ENCODE data around the gene TEX22.

TEX22 gene

GRCh38 chr14:105418269-105419194 is 20.2 kb downstream of the TEX22 start:
- H3K4me1 Mint-ChIP-seq, result peaks cover 56% of the 10 kb centered on the region
- ATAC-seq (no peak), DNase-seq (no peak)
- peak overlapping the region in 1 of 2 donors; percentile 44 for H3K27ac Mint-ChIP-seq
- peaks cover 11% of the 10 kb centered on the region for H3K27me3 Mint-ChIP-seq
- H3K9me3 Mint-ChIP-seq, result no peaks in the 10 kb centered on the region
- H3K4me3 Mint-ChIP-seq, result peak overlapping the region; percentile 73 to 84

DNA sequence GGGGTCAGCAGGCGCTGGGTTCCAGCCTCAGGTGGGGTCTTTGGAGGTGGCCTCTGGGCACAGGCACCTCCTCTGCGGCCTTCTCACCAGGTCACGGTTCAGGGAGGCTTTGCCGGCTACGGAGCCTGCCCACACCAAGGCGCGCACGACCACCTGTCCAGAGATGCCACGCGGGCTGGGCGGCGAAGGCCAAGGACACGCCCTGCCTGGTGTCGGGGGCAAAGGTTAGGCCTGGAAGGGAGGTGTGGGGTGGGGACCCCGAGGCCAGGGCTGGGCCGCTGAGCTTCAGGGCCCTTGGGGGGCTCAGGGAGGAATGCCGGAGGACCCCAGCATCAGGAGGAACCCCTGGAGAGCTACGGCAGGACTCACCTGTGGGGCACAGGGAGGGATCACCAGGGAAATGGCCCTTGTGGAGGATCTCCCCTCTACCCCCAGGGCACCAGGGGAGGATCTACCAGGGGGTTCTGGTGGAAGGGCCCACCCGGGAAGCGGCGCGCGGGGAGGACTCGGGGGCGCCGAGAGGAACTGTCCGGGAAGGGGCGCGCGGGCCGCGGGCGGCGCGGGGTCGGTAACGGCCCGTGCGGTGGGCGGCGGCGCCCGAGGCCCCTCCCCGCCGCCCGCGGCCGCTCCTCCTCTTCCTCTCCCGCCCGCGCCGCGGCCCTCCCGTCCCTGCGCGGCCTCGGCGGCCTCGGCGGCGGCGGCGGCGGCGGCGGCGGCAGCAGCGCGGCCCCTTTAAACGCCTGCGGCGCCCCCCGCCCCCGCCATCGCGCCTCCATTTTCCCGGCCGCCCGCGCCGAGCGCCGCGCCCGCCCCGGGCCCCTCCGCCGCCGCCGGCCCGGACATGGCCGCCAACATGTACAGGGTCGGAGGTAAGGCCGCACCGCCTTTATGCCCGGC is 21.1 kb downstream of the TEX22 start, which contains the start of gene MTA1:
TSS of gene MTA1 (plus strand) at position 633 of the 897 bp plus-strand sequence. CDS start at position 842, 209 bp downstream.
- DNase-seq, result peak in 1 of 2 donors; percentile 41
- Mint-ChIP-seq H3K27me3 (peaks cover 2% of the 10 kb centered on the region), H3K27ac (peak within 1 kb of the TSS; percentile 98 to 99), H3K4me1 (peaks cover 55% of the 10 kb centered on the region), H3K9me3 (no peaks in the 10 kb centered on the region), H3K4me3 (peak within 1 kb of the TSS; percentile 96 to 98)
- ATAC-seq, result peak; percentile 52

- Mint-ChIP-seq H3K9me3 (no peaks in the 10 kb centered on the region), H3K4me1 (peaks cover 46% of the 10 kb centered on the region), H3K27ac (peak overlapping the region; percentile 98 to 99), H3K4me3 (peak overlapping the region; percentile 96 to 98), H3K27me3 (no peaks in the 10 kb centered on the region)
- ATAC-seq, result peak; percentile 35
- DNase-seq, result no peak
These were observed 22.0 kb downstream of the TEX22 start for GRCh38 chr14:105420101-105420973.

DNA sequence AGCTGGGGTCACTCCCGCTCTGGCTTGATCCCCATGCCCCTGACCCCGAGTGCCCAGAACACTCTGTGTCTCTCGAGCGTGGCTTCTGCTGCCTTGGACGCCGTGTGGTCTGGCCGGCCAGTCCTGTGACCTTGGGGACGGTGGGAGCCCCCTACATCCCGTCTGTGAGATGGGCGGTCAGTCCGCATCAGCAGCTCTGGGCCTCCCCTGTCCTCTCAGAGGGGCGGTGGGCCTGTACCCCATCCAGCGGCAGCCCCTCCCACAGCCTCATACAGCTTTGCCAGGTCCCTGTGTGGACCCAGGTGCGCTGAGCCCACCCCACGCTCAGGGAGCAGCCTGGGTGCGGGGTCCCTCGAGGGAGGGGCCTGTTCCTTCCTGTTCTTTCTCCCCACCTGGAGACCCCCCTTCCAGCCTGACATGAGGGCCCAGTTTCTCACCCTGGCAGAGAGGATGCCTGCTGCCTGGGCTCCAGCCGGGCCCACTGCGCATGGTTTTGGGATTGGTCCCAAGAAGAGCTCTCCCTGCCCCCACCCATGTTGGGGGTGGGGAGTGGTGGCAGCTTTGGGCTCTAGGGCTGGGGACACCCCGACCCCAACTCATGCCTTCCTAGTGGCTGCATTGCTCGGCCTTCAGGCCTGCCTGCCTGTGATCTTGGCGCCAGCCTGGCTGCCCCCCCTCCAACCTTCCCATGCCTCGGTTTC is 22.8 kb downstream of the TEX22 start:
- no peak for DNase-seq
- Mint-ChIP-seq H3K27me3 (no peaks in the 10 kb centered on the region), H3K4me3 (peak overlapping the region; percentile 96 to 98), H3K4me1 (peaks cover 39% of the 10 kb centered on the region), H3K27ac (peak overlapping the region; percentile 98 to 99), H3K9me3 (no peaks in the 10 kb centered on the region)
- ATAC-seq, result peak; percentile 16

DNA sequence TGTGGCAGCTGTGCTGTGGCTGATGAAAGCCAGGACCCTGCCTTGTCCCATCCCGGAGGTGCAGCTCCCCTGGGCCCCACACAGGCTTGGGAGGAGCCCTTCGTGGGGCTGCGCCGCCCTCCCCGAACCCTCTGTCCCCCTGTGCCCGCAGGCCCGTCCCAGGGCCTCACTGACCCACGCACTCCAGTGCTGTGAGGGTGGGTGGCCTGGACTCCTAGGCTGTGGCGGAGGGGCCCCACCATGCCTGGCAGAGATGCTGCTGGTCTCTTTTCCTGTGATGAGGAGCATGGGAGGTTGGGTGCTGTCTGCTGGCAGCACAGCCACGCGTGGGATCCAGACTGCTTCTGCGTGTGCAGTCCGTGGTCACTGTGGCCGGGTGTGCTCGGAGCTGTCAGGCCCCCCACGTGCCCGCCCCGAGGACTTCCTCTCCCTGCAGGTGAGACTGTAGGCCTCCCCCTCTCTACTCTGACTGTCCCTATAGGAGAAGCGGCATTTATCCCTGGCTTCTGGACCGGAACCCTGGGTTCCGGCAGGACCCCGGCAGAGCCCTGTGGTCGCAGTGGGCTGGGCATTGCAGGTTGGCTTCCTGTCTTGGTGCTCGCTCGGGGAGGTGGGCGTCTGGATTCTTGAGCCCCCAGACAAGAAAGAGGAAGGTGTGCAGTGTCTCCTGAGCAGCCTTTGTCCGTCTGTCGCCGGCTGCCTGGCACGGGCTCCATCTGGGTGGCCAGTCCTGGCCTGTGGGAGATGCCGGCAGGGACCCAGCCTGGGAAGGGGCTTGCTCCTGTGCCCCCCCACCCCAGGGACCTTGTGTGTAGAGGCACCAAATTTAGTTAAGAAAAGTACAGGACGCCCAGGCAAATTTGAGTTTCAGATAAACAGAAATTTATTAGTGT is 23.6 kb downstream of the TEX22 start:
- no peak for DNase-seq
- H3K9me3 Mint-ChIP-seq, result no peaks in the 10 kb centered on the region
- peaks cover 45% of the 10 kb centered on the region for H3K4me1 Mint-ChIP-seq
- peak; percentile 14 for ATAC-seq
- H3K27me3 Mint-ChIP-seq, result no peaks in the 10 kb centered on the region
- H3K4me3 Mint-ChIP-seq, result peak overlapping the region; percentile 96 to 98
- peak overlapping the region; percentile 98 to 99 for H3K27ac Mint-ChIP-seq

DNA sequence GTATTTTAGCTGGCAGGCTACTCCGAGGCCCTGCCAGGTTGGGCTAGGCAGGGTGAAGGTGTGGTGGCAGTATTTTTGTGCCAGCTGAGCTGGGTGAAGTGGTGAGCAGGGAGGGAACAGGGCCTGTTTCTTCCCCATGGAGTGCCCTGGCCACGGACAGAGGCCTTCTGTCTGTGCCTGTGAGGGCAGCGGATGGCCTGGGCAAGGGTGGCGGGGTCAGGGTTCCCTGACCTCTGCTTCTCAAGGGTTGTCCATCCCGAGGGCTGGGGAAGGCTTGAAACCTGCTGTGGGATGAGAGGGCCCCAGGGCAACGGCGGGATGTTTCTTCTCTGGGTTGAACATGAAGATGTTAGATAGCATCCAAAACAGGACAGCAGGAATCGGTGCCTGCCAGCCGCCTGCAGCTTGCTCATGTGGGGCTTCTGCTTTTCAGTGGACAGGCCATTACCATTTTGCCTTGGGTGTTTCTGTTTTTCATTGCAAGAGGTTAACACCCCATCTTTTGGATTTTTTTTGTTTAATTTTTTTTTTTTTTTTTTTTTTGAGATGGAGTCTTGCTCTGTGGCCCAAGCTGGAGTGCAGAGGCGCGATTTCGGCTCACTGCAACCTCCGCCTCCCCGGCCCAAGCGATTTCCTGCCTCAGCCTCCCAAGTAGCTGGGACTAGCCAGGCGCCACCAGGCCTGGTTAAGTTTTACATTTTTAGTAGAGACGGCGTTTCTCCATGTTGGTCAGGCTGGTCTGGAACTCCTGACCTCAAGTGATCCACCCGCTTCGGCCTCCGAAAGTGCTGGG is 24.6 kb downstream of the TEX22 start:
- Mint-ChIP-seq H3K4me1 (peaks cover 50% of the 10 kb centered on the region), H3K27ac (peak overlapping the region; percentile 37 to 99), H3K4me3 (peak overlapping the region; percentile 13 to 96), H3K27me3 (no peaks in the 10 kb centered on the region), H3K9me3 (no peaks in the 10 kb centered on the region)
- DNase-seq (no peak), ATAC-seq (no peak)

- H3K27me3 Mint-ChIP-seq, result no peaks in the 10 kb centered on the region
- no peaks in the 10 kb centered on the region for H3K9me3 Mint-ChIP-seq
- no peak for ATAC-seq
- DNase-seq, result no peak
- no peak overlapping the region for H3K4me3 Mint-ChIP-seq
- H3K4me1 Mint-ChIP-seq, result peaks cover 51% of the 10 kb centered on the region
- H3K27ac Mint-ChIP-seq, result peak overlapping the region in 1 of 2 donors; percentile 52
These were observed 25.3 kb downstream of the TEX22 start for GRCh38 chr14:105423488-105424195.

GRCh38 chr14:105424861-105425260 is 26.5 kb downstream of the TEX22 start:
- H3K27ac Mint-ChIP-seq, result no peak overlapping the region

GRCh38 chr14:105425823-105426247 is 27.5 kb downstream of the TEX22 start:
- Mint-ChIP-seq H3K27ac (no peak overlapping the region), H3K27me3 (no peaks in the 10 kb centered on the region), H3K4me1 (peaks cover 42% of the 10 kb centered on the region), H3K4me3 (no peak overlapping the region), H3K9me3 (no peaks in the 10 kb centered on the region)
- ATAC-seq (no peak), DNase-seq (no peak)

More at GRCh38 chr14:105424861-105425260, 26.5 kb downstream of the TEX22 start:
- ATAC-seq (no peak), DNase-seq (no peak)
- Mint-ChIP-seq H3K9me3 (no peaks in the 10 kb centered on the region), H3K4me1 (peaks cover 46% of the 10 kb centered on the region), H3K4me3 (no peak overlapping the region), H3K27me3 (no peaks in the 10 kb centered on the region)

- ATAC-seq (no peak), DNase-seq (no peak)
- no peak overlapping the region for H3K27ac Mint-ChIP-seq
These were observed 28.2 kb downstream of the TEX22 start for GRCh38 chr14:105426416-105427130.

DNA sequence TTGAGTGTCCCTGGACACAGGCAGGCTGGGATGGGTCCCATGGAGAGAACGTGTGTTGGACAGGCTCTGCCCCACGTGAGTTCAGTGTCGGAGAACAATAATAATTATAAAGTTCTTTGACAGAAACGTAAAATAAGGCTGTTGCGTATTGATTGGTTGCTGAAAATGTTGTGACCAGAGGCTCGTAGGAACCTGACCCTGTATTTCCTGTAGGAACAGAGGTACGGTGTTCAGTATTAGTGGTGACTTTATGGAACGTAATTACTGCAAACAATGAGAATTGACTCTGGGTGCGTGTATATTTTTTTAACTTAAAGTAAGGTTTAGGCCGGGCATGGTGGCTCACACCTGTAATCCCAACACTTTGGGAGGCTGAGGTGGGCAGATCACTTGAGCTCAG is 29.1 kb downstream of the TEX22 start:
- Mint-ChIP-seq H3K27me3 (no peaks in the 10 kb centered on the region), H3K4me1 (peaks cover 26% of the 10 kb centered on the region), H3K27ac (no peak overlapping the region), H3K9me3 (no peaks in the 10 kb centered on the region), H3K4me3 (no peak overlapping the region)
- DNase-seq, result no peak
- ATAC-seq, result no peak

More at GRCh38 chr14:105426416-105427130, 28.2 kb downstream of the TEX22 start:
- Mint-ChIP-seq H3K9me3 (no peaks in the 10 kb centered on the region), H3K4me3 (peak overlapping the region in 1 of 2 donors; percentile 5), H3K4me1 (peaks cover 35% of the 10 kb centered on the region), H3K27me3 (no peaks in the 10 kb centered on the region)

Data from stimulated activated naive CD8-positive, alpha-beta T cell treated with anti-CD3 and anti-CD28 coated beads, Interleukin-15, amount 100 ng/mL, for 72 hours (primary cell).